ENCODE data around the gene KCNN2.

The KCNN2 gene

GRCh38 chr5:114362977-114363761 is 1.3 kb downstream of the KCNN2 start:
- DNase-seq (ENCODE audit: low read depth), result no peak

GRCh38 chr5:114363837-114364236 is 2.0 kb downstream of the KCNN2 start:
- no peak for DNase-seq (ENCODE audit: low read depth)

- DNase-seq (ENCODE audit: low read depth), result no peak
Measured at GRCh38 chr5:114367029-114367428, 5.2 kb downstream of the KCNN2 start.

GRCh38 chr5:114369680-114370417 is 8.0 kb downstream of the KCNN2 start:
- DNase-seq (ENCODE audit: low read depth), result no peak

GRCh38 chr5:114377050-114377844 is 15.4 kb downstream of the KCNN2 start:
- DNase-seq (ENCODE audit: low read depth), result no peak

- no peak for DNase-seq (ENCODE audit: low read depth)
Measured at GRCh38 chr5:114377946-114378345, 16.1 kb downstream of the KCNN2 start.

GRCh38 chr5:114380721-114381120 is 18.9 kb downstream of the KCNN2 start:
- DNase-seq (ENCODE audit: low read depth), result no peak

- peak; percentile 25 for DNase-seq (ENCODE audit: low read depth)
Measured at GRCh38 chr5:114387433-114387832, 25.6 kb downstream of the KCNN2 start.

GRCh38 chr5:114390431-114390830 is 28.6 kb downstream of the KCNN2 start:
- no peak for DNase-seq (ENCODE audit: low read depth)

- DNase-seq (ENCODE audit: low read depth), result peak; percentile 9
Measured at GRCh38 chr5:114391321-114391720, 29.5 kb downstream of the KCNN2 start.

- no peak for DNase-seq (ENCODE audit: low read depth)
Measured at GRCh38 chr5:114393159-114393558, 31.3 kb downstream of the KCNN2 start.

GRCh38 chr5:114402206-114402605 is 40.3 kb downstream of the KCNN2 start:
- DNase-seq (ENCODE audit: low read depth), result no peak

GRCh38 chr5:114407783-114408182 is 45.9 kb downstream of the KCNN2 start:
- DNase-seq (ENCODE audit: low read depth), result no peak

- no peak for DNase-seq (ENCODE audit: low read depth)
Measured at GRCh38 chr5:114408847-114409246, 47.0 kb downstream of the KCNN2 start.

GRCh38 chr5:114411380-114411931 is 49.6 kb downstream of the KCNN2 start:
- no peak for DNase-seq (ENCODE audit: low read depth)

GRCh38 chr5:114412510-114413171 is 50.8 kb downstream of the KCNN2 start:
- peak; percentile 72 for DNase-seq (ENCODE audit: low read depth)

- DNase-seq (ENCODE audit: low read depth), result no peak
Measured at GRCh38 chr5:114415760-114416159, 53.9 kb downstream of the KCNN2 start.

GRCh38 chr5:114416254-114416653 is 54.4 kb downstream of the KCNN2 start:
- no peak for DNase-seq (ENCODE audit: low read depth)

- DNase-seq (ENCODE audit: low read depth), result no peak
Measured at GRCh38 chr5:114417519-114417918, 55.6 kb downstream of the KCNN2 start.

GRCh38 chr5:114418176-114419066 is 56.6 kb downstream of the KCNN2 start:
- no peak for DNase-seq (ENCODE audit: low read depth)

GRCh38 chr5:114419067-114419388 is 57.2 kb downstream of the KCNN2 start:
- no peak for DNase-seq (ENCODE audit: low read depth)
